ENCODE data around the gene CITED2.
A peak's percentile ranks its signal among the peaks of the same experiment; 100 is the strongest.

Gene CITED2

DNA sequence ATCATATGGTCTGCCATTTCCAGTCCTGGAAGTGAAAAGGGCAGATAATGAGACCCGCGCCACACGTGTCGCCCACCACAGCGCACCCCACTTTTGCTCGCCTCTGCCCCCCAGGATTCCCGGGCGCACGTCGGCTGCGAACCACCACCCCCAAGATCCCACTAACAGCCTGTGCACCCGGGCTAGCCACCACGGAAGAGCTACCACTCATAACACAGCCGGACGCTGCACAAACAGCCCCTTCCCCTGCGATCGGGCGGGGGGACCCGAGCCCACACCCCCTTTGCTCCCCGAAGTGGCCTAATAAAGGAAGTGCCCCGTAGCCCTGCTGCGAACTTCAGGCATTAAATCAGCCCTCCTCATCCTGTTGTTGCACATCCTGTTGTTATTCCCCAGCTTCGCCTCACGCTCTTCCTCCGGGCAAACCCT, 506 bp downstream of the CITED2 start:
- peak overlapping the region; percentile 90 for H3K4me3 ChIP-seq (ENCODE audit: low read depth, low read length)
- TF ChIP-seq MYC (IDR thresholded peaks at IDR 0.05; ENCODE audit: low read depth, low read length) = peak; percentile 10; the same call in 1 of the 2 replicates
- TF ChIP-seq, protein P1, sequence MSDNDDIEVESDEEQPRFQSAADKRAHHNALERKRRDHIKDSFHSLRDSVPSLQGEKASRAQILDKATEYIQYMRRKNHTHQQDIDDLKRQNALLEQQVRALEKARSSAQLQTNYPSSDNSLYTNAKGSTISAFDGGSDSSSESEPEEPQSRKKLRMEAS (IDR thresholded peaks at IDR 0.05; ENCODE audit: low read depth, low read length) = no peak; the same call in 1 of the 2 replicates
- DNase-seq (ENCODE audit: low read depth) = no peak

DNA sequence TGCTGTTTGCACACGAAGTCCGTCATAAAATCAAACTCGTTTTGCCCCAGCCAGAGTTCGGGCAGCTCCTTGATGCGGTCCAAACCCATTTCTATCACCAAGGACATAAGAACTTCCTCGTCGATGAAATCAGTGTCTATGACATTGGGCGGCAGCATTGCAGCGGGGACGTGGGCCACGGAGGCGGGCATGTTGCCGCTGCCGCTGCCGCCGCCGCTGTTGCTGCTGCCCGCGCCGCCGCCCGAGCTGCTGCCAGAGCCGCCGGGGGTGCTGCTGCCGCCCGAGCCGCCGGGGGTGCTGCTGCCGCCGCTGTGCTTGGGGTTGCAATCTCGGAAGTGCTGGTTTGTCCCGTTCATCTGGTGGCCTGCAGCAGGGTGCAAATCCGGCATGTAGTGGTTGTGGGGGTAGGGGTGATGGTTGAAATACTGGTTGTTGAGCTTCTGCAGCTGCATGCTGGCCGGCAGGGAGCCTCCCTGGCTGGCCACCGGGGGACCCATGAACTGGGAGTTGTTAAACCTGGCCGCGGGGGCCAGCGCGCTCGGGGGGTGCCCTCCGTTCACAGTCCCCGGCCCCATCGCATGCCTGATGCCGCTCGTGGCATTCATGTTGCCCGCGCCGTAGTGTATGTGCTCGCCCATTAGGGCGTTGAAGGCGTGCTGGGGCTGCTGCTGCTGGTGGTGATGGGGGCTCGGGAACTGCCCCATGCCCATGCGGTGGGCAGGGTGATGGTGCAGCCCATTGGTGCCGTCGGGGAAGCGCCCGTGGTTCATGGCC, 1.1 kb downstream of the CITED2 start:
- TF ChIP-seq, protein P2, sequence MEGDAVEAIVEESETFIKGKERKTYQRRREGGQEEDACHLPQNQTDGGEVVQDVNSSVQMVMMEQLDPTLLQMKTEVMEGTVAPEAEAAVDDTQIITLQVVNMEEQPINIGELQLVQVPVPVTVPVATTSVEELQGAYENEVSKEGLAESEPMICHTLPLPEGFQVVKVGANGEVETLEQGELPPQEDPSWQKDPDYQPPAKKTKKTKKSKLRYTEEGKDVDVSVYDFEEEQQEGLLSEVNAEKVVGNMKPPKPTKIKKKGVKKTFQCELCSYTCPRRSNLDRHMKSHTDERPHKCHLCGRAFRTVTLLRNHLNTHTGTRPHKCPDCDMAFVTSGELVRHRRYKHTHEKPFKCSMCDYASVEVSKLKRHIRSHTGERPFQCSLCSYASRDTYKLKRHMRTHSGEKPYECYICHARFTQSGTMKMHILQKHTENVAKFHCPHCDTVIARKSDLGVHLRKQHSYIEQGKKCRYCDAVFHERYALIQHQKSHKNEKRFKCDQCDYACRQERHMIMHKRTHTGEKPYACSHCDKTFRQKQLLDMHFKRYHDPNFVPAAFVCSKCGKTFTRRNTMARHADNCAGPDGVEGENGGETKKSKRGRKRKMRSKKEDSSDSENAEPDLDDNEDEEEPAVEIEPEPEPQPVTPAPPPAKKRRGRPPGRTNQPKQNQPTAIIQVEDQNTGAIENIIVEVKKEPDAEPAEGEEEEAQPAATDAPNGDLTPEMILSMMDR (IDR thresholded peaks at IDR 0.05; ENCODE audit: low read depth, low read length) = no peak
- TF ChIP-seq, protein P1 (IDR thresholded peaks at IDR 0.05; ENCODE audit: low read depth, low read length) = no peak
- TF ChIP-seq MYC (IDR thresholded peaks at IDR 0.05; ENCODE audit: low read depth, low read length) (peak; percentile 24), POLR2A (IDR thresholded peaks at IDR 0.05; ENCODE audit: extremely low read depth, insufficient read length) (no peak)
- H3K4me3 ChIP-seq (ENCODE audit: low read depth, low read length) = peak overlapping the region; percentile 90
- DNase-seq (ENCODE audit: low read depth) = peak; percentile 81

DNA sequence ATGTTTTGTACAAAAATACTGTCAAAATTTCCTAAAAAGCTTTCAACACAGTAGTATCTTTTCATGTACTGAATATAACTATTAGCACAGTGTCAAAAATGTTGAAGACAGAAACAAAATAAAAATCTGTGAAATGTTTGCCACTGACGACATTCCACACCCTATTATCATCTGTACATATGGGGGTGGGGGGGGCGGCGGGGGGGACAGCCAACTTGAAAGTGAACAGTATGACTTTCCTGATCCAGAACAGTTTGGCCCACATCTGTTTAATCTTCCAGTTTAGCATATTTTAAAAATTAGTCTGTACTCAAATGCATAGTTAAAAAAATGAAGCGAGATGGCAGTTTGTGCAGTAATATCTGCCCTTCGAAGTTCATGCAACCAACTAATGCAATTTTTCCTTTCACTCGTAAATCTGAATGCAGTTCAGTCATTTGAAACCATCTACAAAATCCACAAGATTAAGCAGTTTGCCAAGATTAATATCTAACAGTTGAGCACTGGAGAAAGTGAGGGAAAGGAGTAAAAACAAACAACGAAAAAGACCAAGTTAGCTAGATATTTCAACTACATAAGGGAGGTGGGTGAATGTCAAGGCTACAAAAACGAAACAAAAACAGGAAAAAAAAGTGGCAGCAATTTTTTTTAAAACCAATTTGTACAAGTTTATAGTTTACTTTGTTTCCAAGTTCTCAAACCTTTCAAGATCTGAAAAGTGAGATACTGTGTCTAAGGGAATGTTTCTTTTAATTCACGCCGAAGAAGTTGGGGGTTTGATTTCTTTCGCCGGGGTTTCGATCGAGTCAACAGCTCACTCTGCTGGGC, 1.9 kb downstream of the CITED2 start:
- peak overlapping the region; percentile 90 for H3K4me3 ChIP-seq (ENCODE audit: low read depth, low read length)
- TF ChIP-seq POLR2A (IDR thresholded peaks at IDR 0.05; ENCODE audit: extremely low read depth, insufficient read length) (no peak), MYC (IDR thresholded peaks at IDR 0.05; ENCODE audit: low read depth, low read length) (no peak)
- TF ChIP-seq, protein P1 (IDR thresholded peaks at IDR 0.05; ENCODE audit: low read depth, low read length) = no peak
- TF ChIP-seq, protein P2 (IDR thresholded peaks at IDR 0.05; ENCODE audit: low read depth, low read length) = no peak
- DNase-seq (ENCODE audit: low read depth) = peak; percentile 21

DNA sequence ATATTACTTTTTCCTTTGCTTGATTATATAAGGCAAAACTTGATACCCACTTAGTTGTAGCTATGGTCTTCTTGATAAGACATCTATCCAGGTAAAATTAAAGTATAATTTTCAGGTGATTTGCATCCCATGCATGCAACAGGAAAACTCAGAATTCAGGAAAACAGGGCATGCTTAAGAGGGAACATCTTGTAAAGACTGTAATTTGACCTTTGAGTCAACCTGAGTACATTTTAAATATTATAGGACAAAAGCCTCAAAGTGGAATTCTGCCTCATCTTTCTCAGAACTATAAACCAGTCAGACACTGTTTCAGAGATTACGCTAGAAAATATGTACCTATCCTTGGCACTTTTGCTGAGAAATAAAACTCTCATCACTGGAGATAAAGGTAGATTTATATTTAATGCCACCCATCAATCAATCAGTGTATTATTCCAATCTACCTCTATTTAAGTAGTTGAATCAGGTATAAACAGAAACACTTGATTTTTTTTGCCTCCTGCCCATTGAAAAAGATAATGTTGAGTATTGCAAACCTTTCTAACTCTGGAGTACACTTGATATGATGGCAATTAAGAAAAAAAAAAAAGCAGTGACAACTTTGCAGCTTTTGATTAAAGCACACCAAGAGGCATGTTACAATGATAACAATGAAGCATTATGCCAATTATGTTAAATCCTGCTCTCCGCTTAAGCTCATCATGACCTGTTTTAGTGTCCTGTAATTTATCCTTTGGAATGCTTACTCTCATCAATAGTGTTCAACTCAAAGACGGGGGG, 2.8 kb downstream of the CITED2 start:
- DNase-seq (ENCODE audit: low read depth) = no peak
- peak overlapping the region; percentile 90 for H3K4me3 ChIP-seq (ENCODE audit: low read depth, low read length)
- TF ChIP-seq, protein P1 (IDR thresholded peaks at IDR 0.05; ENCODE audit: low read depth, low read length) = no peak
- TF ChIP-seq, protein P2 (IDR thresholded peaks at IDR 0.05; ENCODE audit: low read depth, low read length) = no peak
- TF ChIP-seq MYC (IDR thresholded peaks at IDR 0.05; ENCODE audit: low read depth, low read length) (no peak), POLR2A (IDR thresholded peaks at IDR 0.05; ENCODE audit: extremely low read depth, insufficient read length) (no peak)

DNA sequence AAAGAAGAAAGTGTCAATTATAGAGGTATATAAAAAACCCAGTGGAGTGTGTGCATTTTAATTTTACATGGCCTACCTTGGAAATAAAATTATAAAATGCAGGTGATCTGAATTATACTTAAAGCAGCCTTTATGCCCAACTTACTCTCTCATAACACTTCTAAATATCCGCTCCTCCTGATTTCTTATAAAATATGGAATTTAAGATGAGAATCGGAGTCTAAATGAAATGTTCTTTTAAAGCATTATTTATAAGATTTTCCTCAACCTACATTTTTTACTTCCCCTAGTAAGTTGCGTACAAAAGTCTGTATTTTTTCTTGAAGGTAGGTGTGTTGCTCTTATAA, 3.5 kb downstream of the CITED2 start:
- H3K4me3 ChIP-seq (ENCODE audit: low read depth, low read length) = peak overlapping the region; percentile 90
- no peak for TF ChIP-seq MYC (IDR thresholded peaks at IDR 0.05; ENCODE audit: low read depth, low read length)
- TF ChIP-seq, protein P2 (IDR thresholded peaks at IDR 0.05; ENCODE audit: low read depth, low read length) = no peak
- TF ChIP-seq, protein P1 (IDR thresholded peaks at IDR 0.05; ENCODE audit: low read depth, low read length) = no peak
- TF ChIP-seq POLR2A (IDR thresholded peaks at IDR 0.05; ENCODE audit: extremely low read depth, insufficient read length) = no peak
- DNase-seq (ENCODE audit: low read depth) = peak; percentile 16

Data from NB4 (cell line).